Heart right ventricle (tissue), 16 donors: Measurements from ENCODE around the gene PLGRKT. TPM values are rescaled to one million over a fixed set of nuclear protein-coding genes. Genes with fewer than 3 reads are reported as not detected.

Experiments
- ATAC-seq, 8 donors: fragments of 200-7000 bp; cut with Tn5 transposase; one replicate each; pipeline ENCODE4 v1.9.1; 2020; ENCODE audit warnings: mild to moderate bottlenecking in 8 of 8, moderate library complexity in 8 of 8, moderate number of reproducible peaks in 1 of 8
- DNase-seq, 2 donors: peaks; one replicate each; pipeline ENCODE4 v3.0.0-alpha.2; 2020
- H3K27ac ChIP-seq, 10 donors: fragments of 200-600 bp; sonication (generic) in 2 of 10; one replicate each; pipeline versions ENCODE4 v1.5.0 to v1.8.0; 2020 to 2022; ENCODE audit warnings: mild to moderate bottlenecking in 3 of 10
- H3K27me3 ChIP-seq, 7 donors: fragments of 200-600 bp; one replicate each; pipeline ENCODE4 v1.8.0; 2021 to 2022; ENCODE audit warnings: mild to moderate bottlenecking in 2 of 7
- H3K36me3 ChIP-seq, 9 donors: fragments of 200-600 bp; sonication (generic) in 1 of 9; one replicate each; pipeline versions ENCODE4 v1.5.0 to v1.8.0; 2020 to 2022; ENCODE audit warnings: mild to moderate bottlenecking in 2 of 9
- H3K4me1 ChIP-seq, 9 donors: fragments of 200-600 bp; sonication (generic) in 1 of 9; one replicate each; pipeline versions ENCODE4 v1.5.0 to v1.8.0; 2020 to 2022; ENCODE audit warnings: mild to moderate bottlenecking in 4 of 9
- H3K4me3 ChIP-seq, 10 donors: fragments of 200-600 bp; sonication (generic) in 2 of 10; one replicate each; pipeline versions ENCODE4 v1.5.0 to v1.8.0; 2020 to 2022; ENCODE audit warnings: mild to moderate bottlenecking in 7 of 10, moderate library complexity in 2 of 10
- H3K9me3 ChIP-seq, 11 donors: fragments of 200-600 bp in 10 of 11; sonication (generic) in 2 of 11; one replicate each; pipeline versions ENCODE4 v1.5.0 to v1.8.0; 2013 to 2022; ENCODE audit warnings: mild to moderate bottlenecking in 2 of 11, control low read depth in 1 of 11, moderate library complexity in 1 of 11
- WGBS, 2 donors: extraction: QIAGEN DNeasy Blood & Tissue Kit; methylation state at CpG; one replicate each; pipeline ENCODE4 v1.1.7; 2013; ENCODE audit warnings: inconsistent platforms in 1 of 2; 5-methylcytosine and 5-hydroxymethylcytosine counted together
- intact Hi-C, 10 donors: fragments of 100-400 bp; cut with DNase I; formaldehyde crosslinking; loops; one replicate each; pipeline versions ENCODE4 v1.11.1 to v1.14.2; 2022
- polyA plus RNA-seq, 2 donors: library from polyadenylated mRNA; stranded (reverse); fragments of 200-250 nt; gene quantifications; one replicate each; pipeline ENCODE4 v1.2.3, GENCODE V29; 2013
- total RNA-seq, 10 donors: library from RNA; stranded (reverse); fragmentation: NEBNext Ultra II Directional in 3 of 10; extraction: Animal tissue kit (Norgen Biotek cat#: 25700) in 3 of 10; gene quantifications; one replicate each; pipeline versions ENCODE4 v1.2.1 to v1.2.4, GENCODE V29; 2021 to 2023
- TF ChIP-seq, protein P1 (sequence below), 9 donors: fragments of 200-600 bp; sonication (generic) in 2 of 9; IDR thresholded peaks; one replicate each; pipeline versions ENCODE4 v1.5.0 to v1.8.0; 2021 to 2022; ENCODE audit warnings: antibody characterized with exemption in 9 of 9, mild to moderate bottlenecking in 5 of 9, moderate library complexity in 1 of 9
- donor health status: Arrhythmogenic right ventricular cardiomyopathy.
- donor health status: ischemic (EF 13 %, LVEDD 7.1; RV severe dilation, severe dysfunction).
- donor health status: healthy with polysubstance abuse.
- donor health status: DM: no; HTN: yes; CAD: no.
- donor health status: DM: no; HTN: no; CAD: no.
- donor health status: ischemic (EF 25% LVEDD 6.9; RV normal size, moderate dysfunction).
- donor health status: ischemic (EF 25% LVEDD 5.7; RV mildly dilated, moderate dysfunction).
- donor health status: healthy.
- donor health status: DM: yes; HTN: yes; CAD: no.
- donor health status: Ischemic cardiomyopathy.
- donor health status: ischemic (EF 35%, LVEDD 5.7; RV mildly dilated, moderate dysfunction).
- donor health status: nonischemic (EF 11% LVEDD 7.7; RV severe dilation, severe dysfunction).
- donor health status: DM: yes; HTN: yes; CAD: no.
- donor health status: PGD.
- donor health status: ischemic (EF 29% LVEDD 5.4; RV normal size, mild dysfunction).
- donor health status: nonischemic (EF 23%, LVEDD 6.1; RV moderate dilation, normal function).

PLGRKT gene
- total and polyA plus RNA-seq, 12 donors: 11.8 to 53.0 (median 35.9) TPM

DNA sequence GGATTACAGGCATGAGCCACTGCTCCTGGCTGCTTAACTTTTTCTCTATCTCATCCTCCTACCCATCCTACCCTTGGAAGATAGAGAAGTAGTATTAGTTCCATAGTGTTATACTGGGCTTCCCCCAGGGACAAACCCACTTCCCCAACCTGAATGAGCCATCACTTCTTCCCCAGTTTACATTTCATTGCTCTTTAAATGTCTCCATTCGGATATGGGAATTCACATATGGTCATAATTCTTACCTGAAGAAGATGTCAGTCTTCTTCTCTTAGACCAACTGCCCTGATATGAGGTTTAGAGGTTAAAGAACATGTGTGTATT, 14.5 kb upstream of the PLGRKT start:
- no peaks in the 10 kb centered on the region for H3K9me3 ChIP-seq

DNA sequence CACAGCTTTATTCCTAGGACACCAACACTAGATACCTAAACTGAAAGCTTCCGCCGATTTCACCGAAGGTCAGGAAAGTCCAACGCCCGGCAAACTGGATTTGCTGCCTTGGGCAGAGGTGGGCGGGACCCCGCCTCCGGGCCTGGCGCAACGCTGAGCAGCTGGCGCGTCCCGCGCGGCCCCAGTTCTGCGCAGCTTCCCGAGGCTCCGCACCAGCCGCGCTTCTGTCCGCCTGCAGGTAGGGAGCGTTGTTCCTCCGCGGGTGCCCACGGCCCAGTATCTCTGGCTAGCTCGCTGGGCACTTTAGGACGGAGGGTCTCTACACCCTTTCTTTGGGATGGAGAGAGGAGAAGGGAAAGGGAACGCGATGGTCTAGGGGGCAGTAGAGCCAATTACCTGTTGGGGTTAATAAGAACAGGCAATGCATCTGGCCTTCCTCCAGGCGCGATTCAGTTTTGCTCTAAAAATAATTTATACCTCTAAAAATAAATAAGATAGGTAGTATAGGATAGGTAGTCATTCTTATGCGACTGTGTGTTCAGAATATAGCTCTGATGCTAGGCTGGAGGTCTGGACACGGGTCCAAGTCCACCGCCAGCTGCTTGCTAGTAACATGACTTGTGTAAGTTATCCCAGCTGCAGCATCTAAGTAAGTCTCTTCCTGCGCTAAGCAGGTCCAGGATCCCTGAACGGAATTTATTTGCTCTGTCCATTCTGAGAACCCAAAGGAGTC, 12.8 kb upstream of the PLGRKT start, which contains the start of gene CD274:
TSS of gene CD274 (plus strand) at position 184 of the 733 bp plus-strand sequence. CDS start 5,572 bp downstream, outside the sequence.
- Histone ChIP-seq H3K27ac (peak within 1 kb of the TSS; percentile 38 to 91 (median 87)), H3K4me1 (peaks cover 3 to 76% (median 28%) of the 10 kb centered on the region in 9 donors), H3K4me3 (peak within 1 kb of the TSS; percentile 29 to 80 (median 64)), H3K9me3 (no peaks in the 10 kb centered on the region), H3K27me3 (no peaks in the 10 kb centered on the region), H3K36me3 (no peaks in the 10 kb centered on the region)
- intact Hi-C loops: loop anchor here in 8 of 10 donors (1.0 to 10.0 kb wide), 9 partner anchors 12 to 140 kb away; partner anchors contain the start of gene PDCD1LG2 (in 1 of the 8)
- DNase-seq (peak; percentile 88 to 90), ATAC-seq (peak; percentile 97 to 99 (median 99))
- WGBS, 2 donors: 2 to 3% methylated on average over 36 of the region's 36 CpGs
- TF ChIP-seq, protein P1, sequence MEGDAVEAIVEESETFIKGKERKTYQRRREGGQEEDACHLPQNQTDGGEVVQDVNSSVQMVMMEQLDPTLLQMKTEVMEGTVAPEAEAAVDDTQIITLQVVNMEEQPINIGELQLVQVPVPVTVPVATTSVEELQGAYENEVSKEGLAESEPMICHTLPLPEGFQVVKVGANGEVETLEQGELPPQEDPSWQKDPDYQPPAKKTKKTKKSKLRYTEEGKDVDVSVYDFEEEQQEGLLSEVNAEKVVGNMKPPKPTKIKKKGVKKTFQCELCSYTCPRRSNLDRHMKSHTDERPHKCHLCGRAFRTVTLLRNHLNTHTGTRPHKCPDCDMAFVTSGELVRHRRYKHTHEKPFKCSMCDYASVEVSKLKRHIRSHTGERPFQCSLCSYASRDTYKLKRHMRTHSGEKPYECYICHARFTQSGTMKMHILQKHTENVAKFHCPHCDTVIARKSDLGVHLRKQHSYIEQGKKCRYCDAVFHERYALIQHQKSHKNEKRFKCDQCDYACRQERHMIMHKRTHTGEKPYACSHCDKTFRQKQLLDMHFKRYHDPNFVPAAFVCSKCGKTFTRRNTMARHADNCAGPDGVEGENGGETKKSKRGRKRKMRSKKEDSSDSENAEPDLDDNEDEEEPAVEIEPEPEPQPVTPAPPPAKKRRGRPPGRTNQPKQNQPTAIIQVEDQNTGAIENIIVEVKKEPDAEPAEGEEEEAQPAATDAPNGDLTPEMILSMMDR (IDR thresholded peaks at IDR 0.05): peak; percentile 57 to 90 (median 68)

More for the DNA sequence above, 14.5 kb upstream of the PLGRKT start:
- intact Hi-C loops: loop anchor here in 5 of 10 donors (2.0 to 10.0 kb wide), 5 partner anchors 49 to 135 kb away; partner anchors contain the start of gene PDCD1LG2 (in 1 of the 5)
- ATAC-seq (no peak), DNase-seq (no peak)
- Histone ChIP-seq H3K36me3 (peaks cover 0 to 7% (median 0%) of the 10 kb centered on the region in 9 donors), H3K27me3 (no peaks in the 10 kb centered on the region), H3K4me1 (peaks cover 3 to 69% (median 33%) of the 10 kb centered on the region in 9 donors), H3K27ac (peak overlapping the region in 7 of 10 donors; percentile 2 to 91 (median 56)), H3K4me3 (peak overlapping the region in 1 of 10 donors; percentile 64)
- WGBS, 2 donors: 95% methylated on average over 1 of the region's 1 CpG
- TF ChIP-seq, protein P1 (IDR thresholded peaks at IDR 0.05): no peak

DNA sequence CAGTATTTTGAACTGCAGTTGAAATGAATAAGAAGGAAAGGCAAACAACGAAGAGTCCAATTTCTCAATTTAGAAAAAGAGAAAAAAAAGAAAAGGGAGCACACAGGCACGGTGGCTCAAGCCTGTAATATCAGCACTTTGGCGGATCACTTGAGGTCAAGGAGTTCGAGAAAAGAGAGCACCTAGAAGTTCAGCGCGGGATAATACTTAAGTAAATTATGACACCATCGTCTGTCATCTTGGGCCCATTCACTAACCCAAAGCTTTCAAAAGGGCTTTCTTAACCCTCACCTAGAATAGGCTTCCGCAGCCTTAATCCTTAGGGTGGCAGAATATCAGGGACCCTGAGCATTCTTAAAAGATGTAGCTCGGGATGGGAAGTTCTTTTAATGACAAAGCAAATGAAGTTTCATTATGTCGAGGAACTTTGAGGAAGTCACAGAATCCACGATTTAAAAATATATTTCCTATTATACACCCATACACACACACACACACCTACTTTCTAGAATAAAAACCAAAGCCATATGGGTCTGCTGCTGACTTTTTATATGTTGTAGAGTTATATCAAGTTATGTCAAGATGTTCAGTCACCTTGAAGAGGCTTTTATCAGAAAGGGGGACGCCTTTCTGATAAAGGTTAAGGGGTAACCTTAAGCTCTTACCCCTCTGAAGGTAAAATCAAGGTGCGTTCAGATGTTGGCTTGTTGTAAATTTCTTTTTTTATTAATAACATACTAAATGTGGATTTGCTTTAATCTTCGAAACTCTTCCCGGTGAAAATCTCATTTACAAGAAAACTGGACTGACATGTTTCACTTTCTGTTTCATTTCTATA, 12.0 kb upstream of the PLGRKT start:
- TF ChIP-seq, protein P1 (IDR thresholded peaks at IDR 0.05): no peak
- ATAC-seq (peak in 3 of 8 donors; percentile 3 to 24 (median 16)), DNase-seq (no peak)
- WGBS, 2 donors: 43 to 51% methylated on average over 15 of the region's 15 CpGs
- Histone ChIP-seq H3K27ac (peak overlapping the region; percentile 38 to 91 (median 87)), H3K36me3 (no peaks in the 10 kb centered on the region), H3K9me3 (no peaks in the 10 kb centered on the region), H3K4me1 (peaks cover 3 to 70% (median 28%) of the 10 kb centered on the region in 9 donors), H3K27me3 (no peaks in the 10 kb centered on the region), H3K4me3 (peak overlapping the region; percentile 29 to 80 (median 64))
- intact Hi-C loops: loop anchor here in 8 of 10 donors (1.0 to 10.0 kb wide), 12 partner anchors 11 to 685 kb away; partner anchors contain the start of genes INSL6 (in 1 of the 8) and PDCD1LG2 (in 1 of the 8)
